H9 (cell line): ENCODE results near the gene MVB12A. TPM values are rescaled to one million over a fixed set of nuclear protein-coding genes. Genes with fewer than 3 reads are reported as not detected.

Experiments used
- DNase-seq: peaks from one replicate; pipeline ENCODE4 v3.0.0-alpha.2; 2017
- H2AFZ ChIP-seq: one replicate; pipeline ENCODE4 v1.6.1; 2013; ENCODE audit warnings: mild to moderate bottlenecking, low read length, control low read depth, moderate library complexity
- H2AK5ac ChIP-seq: 2 replicates; pipeline ENCODE4 v1.6.1; 2013; ENCODE audit warnings: low read length, control low read depth, mixed read lengths; ENCODE audit not compliant: insufficient read length
- H2BK120ac ChIP-seq: one replicate; pipeline ENCODE4 v1.6.1; 2013; ENCODE audit warnings: low read depth, mild to moderate bottlenecking, low read length, control low read depth, inconsistent platforms; ENCODE audit not compliant: poor library complexity, severe bottlenecking
- H2BK12ac ChIP-seq: 2 replicates; pipeline ENCODE4 v1.6.1; 2013; ENCODE audit warnings: low read length, control low read depth, mixed read lengths, low read depth; ENCODE audit not compliant: insufficient read length
- H2BK15ac ChIP-seq: 2 replicates; pipeline ENCODE4 v1.6.1; 2013; ENCODE audit warnings: low read depth, low read length, control low read depth
- H2BK20ac ChIP-seq: one replicate; pipeline ENCODE4 v1.6.1; 2013; ENCODE audit warnings: low read depth, mild to moderate bottlenecking, low read length, control low read depth, inconsistent platforms; ENCODE audit not compliant: poor library complexity, severe bottlenecking
- H2BK5ac ChIP-seq: 2 replicates; pipeline ENCODE4 v1.6.1; 2013; ENCODE audit warnings: low read length, control low read depth, mixed read lengths; ENCODE audit not compliant: insufficient read length
- H3K14ac ChIP-seq: 2 replicates; pipeline ENCODE4 v1.6.1; 2013; ENCODE audit warnings: low read length, control low read depth; ENCODE audit not compliant: insufficient read depth
- H3K18ac ChIP-seq: 2 replicates; pipeline ENCODE4 v1.6.1; 2013; ENCODE audit warnings: low read depth, mild to moderate bottlenecking, mixed read lengths, low read length, control low read depth; ENCODE audit not compliant: insufficient read length
- H3K23ac ChIP-seq: 2 replicates; pipeline ENCODE4 v1.6.1; 2013; ENCODE audit warnings: low read length, control low read depth, mixed read lengths, low read depth; ENCODE audit not compliant: insufficient read length
- H3K23me2 ChIP-seq: 2 replicates; pipeline ENCODE4 v1.6.1; 2013; ENCODE audit warnings: low read depth, mild to moderate bottlenecking, mixed read lengths, low read length, control low read depth; ENCODE audit not compliant: insufficient read length, poor library complexity, severe bottlenecking
- H3K27ac ChIP-seq: 2 replicates; pipeline ENCODE4 v1.5.1; 2013; ENCODE audit warnings: low read length, control low read depth, mixed read lengths, low read depth; ENCODE audit not compliant: insufficient read length
- H3K27me3 ChIP-seq: 2 replicates; pipeline ENCODE4 v1.6.1; 2013; ENCODE audit warnings: low read length, control low read depth, inconsistent platforms; ENCODE audit not compliant: insufficient read depth
- H3K4ac ChIP-seq: 2 replicates; pipeline ENCODE4 v1.6.1; 2013; ENCODE audit warnings: low read depth, mild to moderate bottlenecking, control low read depth, inconsistent platforms, low read length, moderate library complexity
- H3K4me1 ChIP-seq: 2 replicates; pipeline ENCODE4 v1.6.1; 2013; ENCODE audit warnings: low read length, control low read depth, inconsistent platforms; ENCODE audit not compliant: insufficient read depth
- H3K4me2 ChIP-seq: 2 replicates; pipeline ENCODE4 v1.6.1; 2013; ENCODE audit warnings: low read length, control low read depth, mixed read lengths; ENCODE audit not compliant: insufficient read length, insufficient read depth
- H3K56ac ChIP-seq: 2 replicates; pipeline ENCODE4 v1.6.1; 2013; ENCODE audit warnings: low read depth, mild to moderate bottlenecking, mixed read lengths, low read length, control low read depth; ENCODE audit not compliant: insufficient read length
- H3K79me1 ChIP-seq: 2 replicates; pipeline ENCODE4 v1.6.1; 2013; ENCODE audit warnings: low read depth, mild to moderate bottlenecking, moderate library complexity, low read length, control low read depth, inconsistent platforms; ENCODE audit not compliant: insufficient read depth, poor library complexity, severe bottlenecking
- H3K79me2 ChIP-seq: 2 replicates; pipeline ENCODE4 v1.6.1; 2013; ENCODE audit warnings: low read length, control low read depth, inconsistent platforms; ENCODE audit not compliant: insufficient read depth
- H3K9ac ChIP-seq: 2 replicates; pipeline ENCODE4 v1.6.1; 2013; ENCODE audit warnings: low read length, control low read depth, mixed read lengths; ENCODE audit not compliant: insufficient read length; ENCODE audit errors: extremely low read depth
- H3K9me3 ChIP-seq: one replicate; pipeline ENCODE4 v1.6.1; 2013; ENCODE audit warnings: low read depth, low read length, inconsistent platforms; ENCODE audit not compliant: control insufficient read depth
- H3T11ph ChIP-seq: one replicate; pipeline ENCODE4 v1.6.1; 2013; ENCODE audit warnings: mild to moderate bottlenecking, low read length, control low read depth, inconsistent platforms
- H4K20me1 ChIP-seq: one replicate; pipeline ENCODE4 v1.6.1; 2013; ENCODE audit not compliant: control insufficient read depth, insufficient read length, insufficient read depth
- H4K5ac ChIP-seq: 2 replicates; pipeline ENCODE4 v1.6.1; 2013; ENCODE audit warnings: low read depth, mild to moderate bottlenecking, mixed read lengths, low read length, control low read depth; ENCODE audit not compliant: insufficient read length
- H4K8ac ChIP-seq: replicated peaks from 2 replicates; pipeline ENCODE4 v1.6.1; 2013; ENCODE audit warnings: low read length, control low read depth, mixed read lengths, low read depth; ENCODE audit not compliant: insufficient read length
- H4K91ac ChIP-seq: 2 replicates; pipeline ENCODE4 v1.6.1; 2013; ENCODE audit warnings: low read depth, mild to moderate bottlenecking, moderate library complexity, mixed read lengths, low read length, control low read depth; ENCODE audit not compliant: insufficient read length
- H3K27ac Mint-ChIP-seq, 3 experiments: 2 replicates in 2 of 3; 3 replicates in 1 of 3; pipeline ENCODE4 v1.8.0; 2020 to 2021; ENCODE audit warnings: mixed read lengths in 3 of 3, mild to moderate bottlenecking in 1 of 3, moderate library complexity in 1 of 3
- H3K27me3 Mint-ChIP-seq: 2 replicates; pipeline ENCODE4 v1.8.0; 2021; ENCODE audit warnings: low read depth, mild to moderate bottlenecking, moderate library complexity, mixed read lengths
- H3K36me3 Mint-ChIP-seq, 3 experiments: 2 replicates in 2 of 3; 3 replicates in 1 of 3; pipeline ENCODE4 v1.8.0; 2020 to 2021; ENCODE audit warnings: low read depth in 3 of 3, mixed read lengths in 3 of 3; ENCODE audit not compliant: insufficient read depth in 1 of 3
- H3K4me1 Mint-ChIP-seq, 2 experiments: 2 replicates each; pipeline ENCODE4 v1.8.0; 2020; ENCODE audit warnings: mixed read lengths in 2 of 2
- H3K4me3 Mint-ChIP-seq, 2 experiments: 2 replicates in 1 of 2; 3 replicates in 1 of 2; pipeline ENCODE4 v1.8.0; 2020 to 2021; ENCODE audit warnings: mild to moderate bottlenecking in 2 of 2, mixed read lengths in 2 of 2, moderate library complexity in 1 of 2
- H3K9me3 Mint-ChIP-seq, 2 experiments: 2 replicates in 1 of 2; 3 replicates in 1 of 2; pipeline ENCODE4 v1.8.0; 2020; ENCODE audit warnings: mild to moderate bottlenecking in 2 of 2, mixed read lengths in 2 of 2, moderate library complexity in 1 of 2
- CTCF ChIP-seq: fragments of 200-600 bp; sonication (generic); conservative IDR thresholded peaks from 3 replicates; pipeline ENCODE4 v1.8.0; 2021; ENCODE audit warnings: antibody characterized with exemption, mild to moderate bottlenecking
- WGBS: extraction: QIAGEN DNeasy Blood & Tissue Kit; methylation state at CpG from one replicate; pipeline ENCODE4 v1.1.7; 2013; ENCODE audit warnings: missing lambda C conversion rate, low lambda C conversion rate, mixed read lengths; ENCODE audit not compliant: insufficient read length; ENCODE audit errors: extremely low coverage; 5-methylcytosine and 5-hydroxymethylcytosine counted together
- total RNA-seq: library from RNA; stranded (reverse); gene quantifications from 2 replicates; pipeline ENCODE4 v1.2.1, GENCODE V29; 2021

The MVB12A gene
- total RNA-seq, 1 experiment from 2014 or later, result 50.4 TPM

GRCh38 chr19:17402982-17403855, 16.6 kb upstream of the MVB12A start:
- peaks cover 7 to 43% (median 17%) of the 10 kb centered on the region in 3 experiments; a peak in 6 of 7 replicates for H3K36me3 Mint-ChIP-seq
- whole genome bisulfite sequencing, result no CpG with 5 or more reads among the region's 36 CpGs
- H3K9me3 ChIP-seq, result no peaks in the 10 kb centered on the region
- no peak overlapping the region for H4K8ac ChIP-seq
- H3K27ac Mint-ChIP-seq, result peak overlapping the region; percentile 74 to 97 (median 97); a peak in 5 of 7 replicates
- H3K18ac ChIP-seq, result peak overlapping the region; percentile 77
- H2BK12ac ChIP-seq, result no peak overlapping the region
- no peaks in the 10 kb centered on the region for H4K20me1 ChIP-seq
- H3K4me3 Mint-ChIP-seq, result peak overlapping the region; percentile 69 to 94
- no peak overlapping the region for H2AFZ ChIP-seq
- no peak overlapping the region for H3K4ac ChIP-seq
- no peak overlapping the region for H2BK15ac ChIP-seq
- no peaks in the 10 kb centered on the region for H3K79me1 ChIP-seq
- no peak overlapping the region for H2AK5ac ChIP-seq
- no peak overlapping the region for H2BK20ac ChIP-seq
- H3K27ac ChIP-seq, result no peak overlapping the region
- TF ChIP-seq CTCF, result no peak
- no peak overlapping the region for H4K91ac ChIP-seq
- no peaks in the 10 kb centered on the region for H3K27me3 ChIP-seq
- H2BK5ac ChIP-seq, result no peak overlapping the region
- no peaks in the 10 kb centered on the region; the same call in 1 of the 2 replicates for H3K79me2 ChIP-seq
- no peak overlapping the region for H3K23ac ChIP-seq
- peak overlapping the region; percentile 61 for H3K4me2 ChIP-seq
- peaks cover 7% of the 10 kb centered on the region; the same call in 1 of the 2 replicates for H3K4me1 ChIP-seq
- H3K4me1 Mint-ChIP-seq, result peaks cover 31 to 39% of the 10 kb centered on the region in 2 experiments
- H3K14ac ChIP-seq, result no peak overlapping the region
- no peaks in the 10 kb centered on the region for H3K9me3 Mint-ChIP-seq
- H3K27me3 Mint-ChIP-seq, result no peaks in the 10 kb centered on the region
- no peak overlapping the region for H3K56ac ChIP-seq
- H2BK120ac ChIP-seq, result no peak overlapping the region
- H4K5ac ChIP-seq, result no peak overlapping the region
- peak overlapping the region; percentile 56 for H3K9ac ChIP-seq
- H3K23me2 ChIP-seq, result peaks cover 15% of the 10 kb centered on the region
- no peak overlapping the region for H3T11ph ChIP-seq
- DNase-seq, result peak; percentile 93
